ENCODE measurements around the gene CMTR1. TPM values are rescaled to one million over a fixed set of nuclear protein-coding genes. Genes with fewer than 3 reads are reported as not detected.

CMTR1 gene
- total RNA-seq, 1 experiment from 2014 or later, result 34.8 TPM

GRCh38 chr6:37511201-37511600, 78.2 kb downstream of the CMTR1 start:
- Histone ChIP-seq H3K4me2 (ENCODE audit: insufficient read depth, insufficient read length, low read length) (peak overlapping the region; percentile 46), H2BK15ac (ENCODE audit: low read depth, low read length) (no peak overlapping the region), H3K56ac (ENCODE audit: insufficient read length, low read depth, low read length) (no peak overlapping the region), H4K5ac (ENCODE audit: insufficient read length, low read depth, low read length) (no peak overlapping the region), H2BK5ac (ENCODE audit: insufficient read length, low read length) (no peak overlapping the region), H3K23ac (ENCODE audit: insufficient read length, low read depth, low read length) (no peak overlapping the region), H3K4me1 (ENCODE audit: insufficient read depth, low read length) (peaks cover 14% of the 10 kb centered on the region; the same call in 1 of the 2 replicates), H3K27me3 (ENCODE audit: insufficient read depth, low read length) (peaks cover 6% of the 10 kb centered on the region; the same call in 1 of the 2 replicates), H3K14ac (ENCODE audit: insufficient read depth, low read length) (no peak overlapping the region), H4K8ac (replicated peaks; ENCODE audit: insufficient read length, low read depth, low read length) (no peak overlapping the region), H2BK12ac (ENCODE audit: insufficient read length, low read depth, low read length) (no peak overlapping the region), H3K9me3 (ENCODE audit: control insufficient read depth, low read depth, low read length) (no peaks in the 10 kb centered on the region), H3K9ac (ENCODE audit: extremely low read depth, insufficient read length, low read length) (no peak overlapping the region), H2AFZ (ENCODE audit: low read length) (no peak overlapping the region), H4K91ac (ENCODE audit: insufficient read length, low read depth, low read length) (no peak overlapping the region), H2BK120ac (ENCODE audit: low read depth, low read length, poor library complexity, severe bottlenecking) (no peak overlapping the region), H2AK5ac (ENCODE audit: insufficient read length, low read length) (no peak overlapping the region), H4K20me1 (ENCODE audit: control insufficient read depth, insufficient read depth, insufficient read length) (no peaks in the 10 kb centered on the region), H3K4ac (ENCODE audit: low read depth, low read length) (no peak overlapping the region), H3K79me1 (ENCODE audit: insufficient read depth, low read depth, low read length, poor library complexity, severe bottlenecking) (no peaks in the 10 kb centered on the region), H2BK20ac (ENCODE audit: low read depth, low read length, poor library complexity, severe bottlenecking) (no peak overlapping the region), H3K79me2 (ENCODE audit: insufficient read depth, low read length) (no peaks in the 10 kb centered on the region), H3K27ac (ENCODE audit: insufficient read length, low read depth, low read length) (no peak overlapping the region), H3K23me2 (ENCODE audit: insufficient read length, low read depth, low read length, poor library complexity, severe bottlenecking) (peaks cover 9% of the 10 kb centered on the region), H3T11ph (ENCODE audit: low read length) (no peak overlapping the region), H3K18ac (ENCODE audit: insufficient read length, low read depth, low read length) (no peak overlapping the region)
- Mint-ChIP-seq H3K27me3 (ENCODE audit: low read depth) (peaks cover 44% of the 10 kb centered on the region), H3K9me3 (no peaks in the 10 kb centered on the region; a peak in 2 of 5 replicates), H3K4me3 (no peak overlapping the region), H3K36me3 (ENCODE audit: insufficient read depth in 1 of 3, low read depth in 3 of 3) (peaks cover 0 to 5% (median 0%) of the 10 kb centered on the region in 3 experiments; a peak in 3 of 7 replicates), H3K27ac (no peak overlapping the region; a peak in 1 of 7 replicates), H3K4me1 (peaks cover 48 to 78% of the 10 kb centered on the region in 2 experiments)
- no peak for DNase-seq
- WGBS (ENCODE audit: extremely low coverage, insufficient read length, low lambda C conversion rate), result no CpG with 5 or more reads among the region's 5 CpGs
- TF ChIP-seq CTCF (conservative IDR thresholded peaks at IDR 0.05), result no peak

All from H9 (cell line).